Nephron (organoid): ENCODE measurements around the gene ZKSCAN4.
A peak's percentile ranks its signal among the peaks of the same experiment; 100 is the strongest.

Experiments
- H3K27ac Mint-ChIP-seq, 3 experiments: 2 replicates each; pipeline ENCODE4 v1.8.0; 2020; ENCODE audit warnings: mixed read lengths in 3 of 3, mild to moderate bottlenecking in 2 of 3, moderate library complexity in 1 of 3
- H3K27me3 Mint-ChIP-seq: 2 replicates; pipeline ENCODE4 v1.8.0; 2021; ENCODE audit warnings: low read depth, mild to moderate bottlenecking, moderate library complexity, mixed read lengths
- H3K36me3 Mint-ChIP-seq: 2 replicates; pipeline ENCODE4 v1.8.0; 2020; ENCODE audit warnings: low read depth, mixed read lengths
- H3K4me1 Mint-ChIP-seq: 2 replicates; pipeline ENCODE4 v1.8.0; 2020; ENCODE audit warnings: mixed read lengths
- H3K4me3 Mint-ChIP-seq, 3 experiments: 2 replicates each; pipeline ENCODE4 v1.8.0; 2020; ENCODE audit warnings: mild to moderate bottlenecking in 3 of 3, mixed read lengths in 3 of 3, moderate library complexity in 2 of 3
- H3K9me3 Mint-ChIP-seq: 2 replicates; pipeline ENCODE4 v1.8.0; 2020; ENCODE audit warnings: mixed read lengths
- TF ChIP-seq, protein P1 (sequence below), 3 experiments: fragments of 200-600 bp; sonication (generic); IDR thresholded peaks; one replicate each; pipeline ENCODE4 v1.5.0; 2021; ENCODE audit warnings: antibody characterized with exemption in 3 of 3; ENCODE audit not compliant: unreplicated experiment in 3 of 3

ZKSCAN4 gene

GRCh38 chr6:28218312-28219248 lies 33.5 kb downstream of the ZKSCAN4 start:
- H3K9me3 Mint-ChIP-seq, result peaks cover 10% of the 10 kb centered on the region
- peaks cover 91% of the 10 kb centered on the region for H3K27me3 Mint-ChIP-seq
- TF ChIP-seq, protein P1, sequence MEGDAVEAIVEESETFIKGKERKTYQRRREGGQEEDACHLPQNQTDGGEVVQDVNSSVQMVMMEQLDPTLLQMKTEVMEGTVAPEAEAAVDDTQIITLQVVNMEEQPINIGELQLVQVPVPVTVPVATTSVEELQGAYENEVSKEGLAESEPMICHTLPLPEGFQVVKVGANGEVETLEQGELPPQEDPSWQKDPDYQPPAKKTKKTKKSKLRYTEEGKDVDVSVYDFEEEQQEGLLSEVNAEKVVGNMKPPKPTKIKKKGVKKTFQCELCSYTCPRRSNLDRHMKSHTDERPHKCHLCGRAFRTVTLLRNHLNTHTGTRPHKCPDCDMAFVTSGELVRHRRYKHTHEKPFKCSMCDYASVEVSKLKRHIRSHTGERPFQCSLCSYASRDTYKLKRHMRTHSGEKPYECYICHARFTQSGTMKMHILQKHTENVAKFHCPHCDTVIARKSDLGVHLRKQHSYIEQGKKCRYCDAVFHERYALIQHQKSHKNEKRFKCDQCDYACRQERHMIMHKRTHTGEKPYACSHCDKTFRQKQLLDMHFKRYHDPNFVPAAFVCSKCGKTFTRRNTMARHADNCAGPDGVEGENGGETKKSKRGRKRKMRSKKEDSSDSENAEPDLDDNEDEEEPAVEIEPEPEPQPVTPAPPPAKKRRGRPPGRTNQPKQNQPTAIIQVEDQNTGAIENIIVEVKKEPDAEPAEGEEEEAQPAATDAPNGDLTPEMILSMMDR (IDR thresholded peaks at IDR 0.05; ENCODE audit: unreplicated experiment in 3 of 3), result no peak
- peak overlapping the region; percentile 85 to 93 (median 93) for H3K4me3 Mint-ChIP-seq
- H3K36me3 Mint-ChIP-seq, result no peaks in the 10 kb centered on the region
- peaks cover 4% of the 10 kb centered on the region for H3K4me1 Mint-ChIP-seq
- peak overlapping the region; percentile 46 to 90 (median 71) for H3K27ac Mint-ChIP-seq

DNA sequence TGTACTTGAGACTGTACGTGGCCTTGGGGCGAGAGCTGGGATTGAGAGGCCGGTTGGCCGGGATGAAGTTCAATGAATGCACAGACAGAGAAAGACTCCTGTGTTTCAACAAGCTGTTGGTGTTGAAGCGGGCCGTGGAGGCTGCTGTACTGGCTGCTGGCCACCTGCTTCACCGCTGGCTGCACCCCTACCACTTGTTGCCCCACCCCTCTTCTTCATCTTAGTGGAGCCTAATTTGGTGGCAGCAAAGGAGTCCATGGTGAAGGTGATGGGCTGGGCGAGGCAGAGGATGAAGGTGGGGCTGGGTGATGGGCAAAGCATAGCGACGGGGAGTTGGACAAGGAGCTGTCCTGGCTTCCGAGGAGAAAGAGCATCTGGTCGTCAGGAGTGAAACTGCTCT lies 34.2 kb downstream of the ZKSCAN4 start:
- peak overlapping the region; percentile 85 to 93 (median 93) for H3K4me3 Mint-ChIP-seq
- no peaks in the 10 kb centered on the region for H3K36me3 Mint-ChIP-seq
- TF ChIP-seq, protein P1 (IDR thresholded peaks at IDR 0.05; ENCODE audit: unreplicated experiment in 3 of 3), result no peak
- peaks cover 10% of the 10 kb centered on the region for H3K9me3 Mint-ChIP-seq
- peaks cover 91% of the 10 kb centered on the region for H3K27me3 Mint-ChIP-seq
- H3K27ac Mint-ChIP-seq, result peak overlapping the region in 1 of 3 experiments; percentile 15
- H3K4me1 Mint-ChIP-seq, result peaks cover 4% of the 10 kb centered on the region

GRCh38 chr6:28215425-28215824 lies 36.6 kb downstream of the ZKSCAN4 start:
- Mint-ChIP-seq H3K27ac (no peak overlapping the region), H3K4me1 (peaks cover 16% of the 10 kb centered on the region), H3K27me3 (peaks cover 94% of the 10 kb centered on the region), H3K4me3 (peak overlapping the region in 2 of 3 experiments; percentile 43 to 69), H3K9me3 (peaks cover 10% of the 10 kb centered on the region), H3K36me3 (no peaks in the 10 kb centered on the region)
- TF ChIP-seq, protein P1 (IDR thresholded peaks at IDR 0.05; ENCODE audit: unreplicated experiment in 3 of 3), result no peak

DNA sequence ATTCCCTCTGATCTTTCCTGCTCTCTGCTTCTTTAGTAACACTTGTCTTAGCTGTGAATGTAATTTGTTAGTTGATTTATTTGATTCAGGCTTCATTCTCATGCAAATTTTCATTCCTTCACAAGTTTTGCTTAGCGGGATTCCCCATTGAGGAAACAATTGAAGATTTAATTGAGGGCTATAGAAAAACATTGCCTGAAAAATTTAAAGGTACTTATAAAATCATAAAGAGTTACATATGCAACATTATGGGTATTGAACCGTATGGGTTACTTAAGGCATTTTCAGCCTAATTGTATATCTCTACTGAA lies 38.9 kb downstream of the ZKSCAN4 start:
- Mint-ChIP-seq H3K9me3 (peaks cover 8% of the 10 kb centered on the region), H3K4me1 (peaks cover 25% of the 10 kb centered on the region), H3K27me3 (peaks cover 95% of the 10 kb centered on the region), H3K27ac (no peak overlapping the region), H3K4me3 (peak overlapping the region in 2 of 3 experiments; percentile 30 to 75), H3K36me3 (peaks cover 4% of the 10 kb centered on the region)
- TF ChIP-seq, protein P1 (IDR thresholded peaks at IDR 0.05; ENCODE audit: unreplicated experiment in 3 of 3), result no peak

DNA sequence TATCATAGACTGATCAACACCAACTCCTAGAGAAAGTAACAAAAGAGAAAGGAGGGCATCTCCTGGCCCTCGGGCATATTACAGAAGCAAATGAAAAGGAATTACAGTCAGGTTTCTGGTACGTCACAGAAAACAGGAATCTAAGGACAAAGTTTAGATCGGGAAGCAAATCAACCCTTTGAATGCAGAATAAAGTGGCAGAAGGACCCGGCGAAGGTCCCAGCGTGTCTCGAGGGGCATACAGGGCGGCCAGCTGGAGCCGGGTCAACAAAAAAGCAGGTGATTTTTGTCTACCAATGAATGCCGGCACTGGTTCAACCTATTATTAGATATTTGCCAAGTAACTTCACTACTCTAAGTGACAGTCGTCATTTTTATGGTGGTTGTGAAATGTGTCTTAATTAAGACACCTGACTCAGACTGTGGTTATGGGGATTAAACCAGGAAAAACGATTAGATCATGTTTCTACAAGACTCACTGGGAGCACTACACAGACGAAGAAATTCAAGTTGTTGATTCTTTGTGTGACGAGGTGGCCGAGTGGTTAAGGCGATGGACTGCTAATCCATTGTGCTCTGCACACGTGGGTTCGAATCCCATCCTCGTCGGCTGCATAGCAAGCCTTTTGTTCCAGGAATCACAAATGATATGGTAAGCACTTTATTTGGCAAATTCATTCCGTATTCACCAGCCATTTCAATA lies 39.4 kb downstream of the ZKSCAN4 start:
- peaks cover 4% of the 10 kb centered on the region for H3K36me3 Mint-ChIP-seq
- H3K4me1 Mint-ChIP-seq, result peaks cover 30% of the 10 kb centered on the region
- H3K27ac Mint-ChIP-seq, result no peak overlapping the region
- TF ChIP-seq, protein P1 (IDR thresholded peaks at IDR 0.05; ENCODE audit: unreplicated experiment in 3 of 3), result no peak
- peak overlapping the region; percentile 53 to 77 (median 75) for H3K4me3 Mint-ChIP-seq
- peaks cover 11% of the 10 kb centered on the region for H3K9me3 Mint-ChIP-seq
- peaks cover 96% of the 10 kb centered on the region for H3K27me3 Mint-ChIP-seq
